ENCODE data around the gene TBL3.

TBL3 gene

GRCh38 chr16:2019921-2020831 lies 48.3 kb downstream of the TBL3 start:
- no peak for DNase-seq (ENCODE audit: insufficient read length)
- TF ChIP-seq POLR2A (IDR thresholded peaks at IDR 0.05; ENCODE audit: low read depth, low read length) (no peak), TAF1 (IDR thresholded peaks at IDR 0.05; ENCODE audit: borderline replicate concordance, low read depth, low read length) (no peak), POLR2AphosphoS5 (IDR thresholded peaks at IDR 0.05; ENCODE audit: low read depth, low read length) (no peak)
- FAIRE-seq = no peak

- DNase-seq (ENCODE audit: insufficient read length) (no peak), FAIRE-seq (no peak)
- TF ChIP-seq TAF1 (IDR thresholded peaks at IDR 0.05; ENCODE audit: borderline replicate concordance, low read depth, low read length) (no peak), POLR2A (IDR thresholded peaks at IDR 0.05; ENCODE audit: low read depth, low read length) (no peak), POLR2AphosphoS5 (IDR thresholded peaks at IDR 0.05; ENCODE audit: low read depth, low read length) (no peak)
Observed at GRCh38 chr16:2022723-2023091, 50.9 kb downstream of the TBL3 start.

- TF ChIP-seq POLR2A (IDR thresholded peaks at IDR 0.05; ENCODE audit: low read depth, low read length) = no peak; the same call in 1 of the 2 replicates
- no peak for TF ChIP-seq TAF1 (IDR thresholded peaks at IDR 0.05; ENCODE audit: borderline replicate concordance, low read depth, low read length)
- no peak for TF ChIP-seq POLR2AphosphoS5 (IDR thresholded peaks at IDR 0.05; ENCODE audit: low read depth, low read length)
- peak; percentile 99 for FAIRE-seq
- DNase-seq (ENCODE audit: insufficient read length) = peak; percentile 99
Observed at GRCh38 chr16:2023092-2024031, 51.5 kb downstream of the TBL3 start.

GRCh38 chr16:2024032-2024420 lies 52.2 kb downstream of the TBL3 start:
- DNase-seq (ENCODE audit: insufficient read length) (no peak), FAIRE-seq (no peak)
- TF ChIP-seq POLR2A (IDR thresholded peaks at IDR 0.05; ENCODE audit: low read depth, low read length) = no peak
- TF ChIP-seq TAF1 (IDR thresholded peaks at IDR 0.05; ENCODE audit: borderline replicate concordance, low read depth, low read length) = no peak
- no peak for TF ChIP-seq POLR2AphosphoS5 (IDR thresholded peaks at IDR 0.05; ENCODE audit: low read depth, low read length)

- FAIRE-seq (no peak), DNase-seq (ENCODE audit: insufficient read length) (no peak)
- no peak for TF ChIP-seq POLR2A (IDR thresholded peaks at IDR 0.05; ENCODE audit: low read depth, low read length)
Observed at GRCh38 chr16:2025251-2025650, 53.4 kb downstream of the TBL3 start.

GRCh38 chr16:2025878-2026460 lies 54.1 kb downstream of the TBL3 start:
- DNase-seq (ENCODE audit: insufficient read length) (no peak), FAIRE-seq (no peak)
- TF ChIP-seq TAF1 (IDR thresholded peaks at IDR 0.05; ENCODE audit: borderline replicate concordance, low read depth, low read length) = no peak
- TF ChIP-seq POLR2A (IDR thresholded peaks at IDR 0.05; ENCODE audit: low read depth, low read length) = no peak
- TF ChIP-seq POLR2AphosphoS5 (IDR thresholded peaks at IDR 0.05; ENCODE audit: low read depth, low read length) = no peak

GRCh38 chr16:2026461-2027023 lies 54.7 kb downstream of the TBL3 start, which contains the start of gene NHERF2:
Gene NHERF2 (plus strand): TSS chr16:2026902. CDS start chr16:2027006, 104 bp downstream.
- DNase-seq (ENCODE audit: insufficient read length) (no peak), FAIRE-seq (no peak)
- TF ChIP-seq POLR2A (IDR thresholded peaks at IDR 0.05; ENCODE audit: low read depth, low read length) (no peak), POLR2AphosphoS5 (IDR thresholded peaks at IDR 0.05; ENCODE audit: low read depth, low read length) (no peak), TAF1 (IDR thresholded peaks at IDR 0.05; ENCODE audit: borderline replicate concordance, low read depth, low read length) (no peak)

GRCh38 chr16:2027024-2028010 lies 55.5 kb downstream of the TBL3 start:
- FAIRE-seq (no peak), DNase-seq (ENCODE audit: insufficient read length) (no peak)
- TF ChIP-seq TAF1 (IDR thresholded peaks at IDR 0.05; ENCODE audit: borderline replicate concordance, low read depth, low read length) = no peak
- TF ChIP-seq POLR2A (IDR thresholded peaks at IDR 0.05; ENCODE audit: low read depth, low read length) = no peak
- no peak for TF ChIP-seq POLR2AphosphoS5 (IDR thresholded peaks at IDR 0.05; ENCODE audit: low read depth, low read length)

- TF ChIP-seq TAF1 (IDR thresholded peaks at IDR 0.05; ENCODE audit: borderline replicate concordance, low read depth, low read length) = no peak
- TF ChIP-seq POLR2A (IDR thresholded peaks at IDR 0.05; ENCODE audit: low read depth, low read length) = no peak
- TF ChIP-seq POLR2AphosphoS5 (IDR thresholded peaks at IDR 0.05; ENCODE audit: low read depth, low read length) = no peak
- FAIRE-seq (no peak), DNase-seq (ENCODE audit: insufficient read length) (no peak)
Observed at GRCh38 chr16:2028146-2028545, 56.3 kb downstream of the TBL3 start.

GRCh38 chr16:2028620-2029220 lies 56.9 kb downstream of the TBL3 start:
- no peak for TF ChIP-seq POLR2A (IDR thresholded peaks at IDR 0.05; ENCODE audit: low read depth, low read length)
- TF ChIP-seq TAF1 (IDR thresholded peaks at IDR 0.05; ENCODE audit: borderline replicate concordance, low read depth, low read length) = no peak
- no peak for TF ChIP-seq POLR2AphosphoS5 (IDR thresholded peaks at IDR 0.05; ENCODE audit: low read depth, low read length)
- DNase-seq (ENCODE audit: insufficient read length) (no peak), FAIRE-seq (no peak)
